WTC11 (cell line): Measurements from ENCODE around the gene GRM7. TPM values are rescaled to one million over a fixed set of nuclear protein-coding genes. Genes with fewer than 3 reads are reported as not detected.

ENCODE experiments used
- ATAC-seq: fragments of 200-7000 bp; cut with Tn5 transposase; 2 replicates; pipeline ENCODE4 v1.10.0; 2021; ENCODE audit warnings: mild to moderate bottlenecking, moderate library complexity
- CTCF ChIA-PET: fragments of 300-600 bp; sonication (Branson Sonifier 250); formaldehyde crosslinking; loops from one replicate; lab custom pipeline; 2021; ENCODE audit warnings: antibody characterized with exemption; lab: Charles Lee
- POLR2A ChIA-PET: fragments of 350-600 bp; sonication (Branson Sonifier 250); formaldehyde crosslinking; loops from one replicate; lab custom pipeline; 2021; ENCODE audit warnings: antibody characterized with exemption; lab: Charles Lee
- DNase-seq: peaks from one replicate; pipeline ENCODE4 v3.0.0; 2021; ENCODE audit warnings: low spot score
- H3K27ac Mint-ChIP-seq: 2 replicates; pipeline ENCODE4 v1.8.0; 2021; ENCODE audit warnings: mixed read lengths
- H3K27me3 Mint-ChIP-seq: 2 replicates; pipeline ENCODE4 v1.8.0; 2021; ENCODE audit warnings: low read depth, mild to moderate bottlenecking, moderate library complexity, mixed read lengths
- H3K36me3 Mint-ChIP-seq: 2 replicates; pipeline ENCODE4 v1.8.0; 2021; ENCODE audit warnings: mixed read lengths
- H3K4me1 Mint-ChIP-seq: 2 replicates; pipeline ENCODE4 v1.8.0; 2022; ENCODE audit warnings: mixed read lengths
- H3K4me3 Mint-ChIP-seq: 2 replicates; pipeline ENCODE4 v1.8.0; 2021; ENCODE audit warnings: mild to moderate bottlenecking, moderate library complexity, mixed read lengths
- H3K9me3 Mint-ChIP-seq: 2 replicates; pipeline ENCODE4 v1.8.0; 2021; ENCODE audit warnings: mixed read lengths
- ATF2 ChIP-seq: sonication (generic); formaldehyde crosslinking; IDR thresholded peaks from 2 replicates; pipeline ENCODE4 v1.8.1; 2022; ENCODE audit warnings: low read depth, missing genetic modification reagents, borderline replicate concordance
- CBFB ChIP-seq: sonication (generic); formaldehyde crosslinking; IDR thresholded peaks from 2 replicates; pipeline ENCODE4 v1.8.1; 2022; ENCODE audit warnings: mild to moderate bottlenecking, low read depth, missing genetic modification reagents
- ESRRA ChIP-seq: sonication (generic); formaldehyde crosslinking; IDR thresholded peaks from 2 replicates; pipeline ENCODE4 v1.8.1; 2022; ENCODE audit warnings: mild to moderate bottlenecking, missing genetic modification reagents, borderline replicate concordance
- ETV6 ChIP-seq: sonication (generic); formaldehyde crosslinking; IDR thresholded peaks from 2 replicates; pipeline ENCODE4 v1.8.1; 2022; ENCODE audit warnings: mild to moderate bottlenecking, missing genetic modification reagents
- FOXP1 ChIP-seq: sonication (generic); formaldehyde crosslinking; IDR thresholded peaks from 2 replicates; pipeline ENCODE4 v1.8.0; 2022; ENCODE audit warnings: missing genetic modification reagents, mild to moderate bottlenecking, moderate library complexity, borderline replicate concordance
- GABPB1 ChIP-seq: sonication (generic); formaldehyde crosslinking; IDR thresholded peaks from 2 replicates; pipeline ENCODE4 v1.8.1; 2023; ENCODE audit warnings: mild to moderate bottlenecking, missing genetic modification reagents
- GRHL2 ChIP-seq: fragments of 250-450 bp; sonication (Bioruptor Pico); IDR thresholded peaks from 2 replicates; pipeline ENCODE4 v1.8.0; 2022; ENCODE audit warnings: mild to moderate bottlenecking, moderate library complexity; ENCODE audit not compliant: insufficient replicate concordance, severe bottlenecking
- JUN ChIP-seq: sonication (generic); formaldehyde crosslinking; IDR thresholded peaks from 2 replicates; pipeline ENCODE4 v1.8.0; 2023; ENCODE audit warnings: mild to moderate bottlenecking, missing genetic modification reagents
- NFE2L1 ChIP-seq: sonication (generic); formaldehyde crosslinking; IDR thresholded peaks from 2 replicates; pipeline ENCODE4 v1.8.1; 2023; ENCODE audit warnings: missing genetic modification reagents
- NR1H2 ChIP-seq: sonication (generic); formaldehyde crosslinking; IDR thresholded peaks from 2 replicates; pipeline ENCODE4 v1.9.0; 2021; ENCODE audit warnings: mild to moderate bottlenecking, moderate library complexity, missing genetic modification reagents
- RELA ChIP-seq: sonication (generic); formaldehyde crosslinking; IDR thresholded peaks from 2 replicates; pipeline ENCODE4 v1.8.1; 2022; ENCODE audit warnings: missing genetic modification reagents, mild to moderate bottlenecking, borderline replicate concordance
- SMAD3 ChIP-seq: sonication (generic); formaldehyde crosslinking; IDR thresholded peaks from 2 replicates; pipeline ENCODE4 v1.8.0; 2022; ENCODE audit warnings: missing genetic modification reagents, mild to moderate bottlenecking, borderline replicate concordance
- SOX15 ChIP-seq: fragments of 250-450 bp; sonication (Bioruptor Pico); IDR thresholded peaks from 2 replicates; pipeline ENCODE4 v1.9.0; 2021; ENCODE audit warnings: mild to moderate bottlenecking
- TP53 ChIP-seq: sonication (generic); formaldehyde crosslinking; IDR thresholded peaks from 2 replicates; pipeline ENCODE4 v1.8.1; 2023; ENCODE audit warnings: mild to moderate bottlenecking, missing genetic modification reagents
- USF2 ChIP-seq: sonication (generic); formaldehyde crosslinking; IDR thresholded peaks from 2 replicates; pipeline ENCODE4 v1.8.1; 2023; ENCODE audit warnings: mild to moderate bottlenecking, missing genetic modification reagents, moderate library complexity
- ZMAT4 ChIP-seq: fragments of 250-450 bp; sonication (Bioruptor Pico); IDR thresholded peaks from 2 replicates; pipeline ENCODE4 v1.9.0; 2021; ENCODE audit warnings: mild to moderate bottlenecking
- total RNA-seq: library from RNA; stranded (reverse); gene quantifications from 3 replicates; pipeline ENCODE4 v1.2.3, GENCODE V29; 2021
- TF ChIP-seq, protein P1 (sequence below): sonication (generic); formaldehyde crosslinking; IDR thresholded peaks from 2 replicates; pipeline ENCODE4 v1.8.0; 2023; ENCODE audit warnings: missing genetic modification reagents
- TF ChIP-seq, protein P2 (sequence below): sonication (generic); formaldehyde crosslinking; IDR thresholded peaks from 2 replicates; pipeline ENCODE4 v1.8.0; 2022; ENCODE audit warnings: mild to moderate bottlenecking, missing genetic modification reagents
- TF ChIP-seq, protein P3 (sequence below): sonication (generic); formaldehyde crosslinking; IDR thresholded peaks from 2 replicates; pipeline ENCODE4 v1.8.0; 2022; ENCODE audit warnings: missing genetic modification reagents
- TF ChIP-seq, protein P4 (sequence below): fragments of 250-450 bp; sonication (Bioruptor Pico); IDR thresholded peaks from 2 replicates; pipeline ENCODE4 v1.8.0; 2021; ENCODE audit warnings: mild to moderate bottlenecking
- TF ChIP-seq, protein P5 (sequence below): sonication (generic); formaldehyde crosslinking; conservative IDR thresholded peaks from 2 replicates; pipeline ENCODE4 v1.8.1; 2023; ENCODE audit warnings: mild to moderate bottlenecking, low read depth, missing genetic modification reagents, moderate library complexity

GRM7 gene
- total RNA-seq, 1 experiment from 2014 or later: 0.42 TPM

DNA sequence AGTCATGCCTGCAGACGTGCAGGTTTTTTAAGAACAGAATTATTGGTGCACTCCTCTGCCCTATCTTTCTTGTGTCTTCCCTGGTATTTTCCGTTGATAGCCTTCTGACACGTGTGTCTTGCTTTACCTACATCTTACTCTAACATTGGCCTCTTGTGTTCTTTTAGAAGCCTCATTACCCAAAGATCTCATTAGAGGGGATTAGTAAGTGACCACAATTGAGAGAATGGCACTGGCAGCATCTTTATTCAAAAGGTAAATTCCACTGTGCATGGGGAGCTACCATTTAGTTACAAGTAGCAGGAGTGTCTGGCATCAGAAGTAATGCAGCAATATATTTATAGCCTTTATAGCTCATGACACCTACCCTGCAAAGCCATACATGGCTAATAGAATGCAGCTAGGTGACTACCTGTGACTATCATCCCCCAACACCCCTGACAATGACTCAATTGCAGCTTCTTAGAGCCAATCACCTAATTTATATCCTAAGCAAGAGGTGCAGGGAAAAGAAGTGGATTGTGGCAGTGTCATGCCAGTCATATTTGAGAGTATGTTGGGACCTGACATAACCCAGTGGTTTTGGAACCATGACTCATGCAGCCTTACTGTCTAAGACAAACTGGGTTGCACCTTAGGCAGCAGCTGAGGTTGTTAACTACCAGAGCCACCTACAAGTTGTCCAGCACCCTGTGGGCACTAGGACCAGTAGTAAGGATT, 164.8 kb downstream of the GRM7 start (continued):
- no peak for TF ChIP-seq ATF2 (CRISPR knock-in tag)
- no peak for TF ChIP-seq FOXP1 (CRISPR knock-in tag)
- TF ChIP-seq SMAD3 (CRISPR knock-in tag): no peak
- TF ChIP-seq, all 79 proteins: peak for 0

DNA sequence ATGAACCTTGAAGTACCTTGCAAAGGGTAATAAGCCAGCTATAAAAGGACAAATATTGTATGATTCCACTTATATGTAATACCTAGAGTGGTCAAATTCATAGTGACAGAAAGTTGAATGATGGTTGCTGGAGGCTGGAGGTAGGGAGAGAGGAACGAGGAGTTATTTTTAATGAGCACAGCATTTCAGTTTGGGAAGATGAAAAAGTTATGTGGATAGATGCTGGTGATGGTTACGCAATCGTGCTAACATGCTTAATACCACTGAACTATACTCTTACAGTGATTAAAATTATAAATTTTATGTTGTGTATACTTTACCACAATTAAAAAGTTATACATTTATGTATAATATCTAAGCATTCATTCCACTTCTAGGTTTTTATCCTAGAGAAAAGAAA, 168.6 kb downstream of the GRM7 start:
- H3K27me3 Mint-ChIP-seq: peaks cover 3% of the 10 kb centered on the region
- CTCF ChIA-PET: no interaction called here
- no peak overlapping the region for H3K27ac Mint-ChIP-seq
- TF ChIP-seq NFE2L1 (CRISPR knock-in tag): no peak
- no peak for TF ChIP-seq NR1H2 (CRISPR knock-in tag)
- TF ChIP-seq TP53: no peak
- TF ChIP-seq JUN: no peak
- no peak for TF ChIP-seq ZMAT4 (CRISPR knock-in tag)
- TF ChIP-seq GABPB1: no peak
- no peak for TF ChIP-seq SOX15
- TF ChIP-seq USF2: no peak
- TF ChIP-seq, protein P1, sequence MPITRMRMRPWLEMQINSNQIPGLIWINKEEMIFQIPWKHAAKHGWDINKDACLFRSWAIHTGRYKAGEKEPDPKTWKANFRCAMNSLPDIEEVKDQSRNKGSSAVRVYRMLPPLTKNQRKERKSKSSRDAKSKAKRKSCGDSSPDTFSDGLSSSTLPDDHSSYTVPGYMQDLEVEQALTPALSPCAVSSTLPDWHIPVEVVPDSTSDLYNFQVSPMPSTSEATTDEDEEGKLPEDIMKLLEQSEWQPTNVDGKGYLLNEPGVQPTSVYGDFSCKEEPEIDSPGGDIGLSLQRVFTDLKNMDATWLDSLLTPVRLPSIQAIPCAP (CRISPR knock-in tag): no peak
- TF ChIP-seq, protein P2, sequence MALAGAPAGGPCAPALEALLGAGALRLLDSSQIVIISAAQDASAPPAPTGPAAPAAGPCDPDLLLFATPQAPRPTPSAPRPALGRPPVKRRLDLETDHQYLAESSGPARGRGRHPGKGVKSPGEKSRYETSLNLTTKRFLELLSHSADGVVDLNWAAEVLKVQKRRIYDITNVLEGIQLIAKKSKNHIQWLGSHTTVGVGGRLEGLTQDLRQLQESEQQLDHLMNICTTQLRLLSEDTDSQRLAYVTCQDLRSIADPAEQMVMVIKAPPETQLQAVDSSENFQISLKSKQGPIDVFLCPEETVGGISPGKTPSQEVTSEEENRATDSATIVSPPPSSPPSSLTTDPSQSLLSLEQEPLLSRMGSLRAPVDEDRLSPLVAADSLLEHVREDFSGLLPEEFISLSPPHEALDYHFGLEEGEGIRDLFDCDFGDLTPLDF (CRISPR knock-in tag): no peak
- TF ChIP-seq, protein P3, sequence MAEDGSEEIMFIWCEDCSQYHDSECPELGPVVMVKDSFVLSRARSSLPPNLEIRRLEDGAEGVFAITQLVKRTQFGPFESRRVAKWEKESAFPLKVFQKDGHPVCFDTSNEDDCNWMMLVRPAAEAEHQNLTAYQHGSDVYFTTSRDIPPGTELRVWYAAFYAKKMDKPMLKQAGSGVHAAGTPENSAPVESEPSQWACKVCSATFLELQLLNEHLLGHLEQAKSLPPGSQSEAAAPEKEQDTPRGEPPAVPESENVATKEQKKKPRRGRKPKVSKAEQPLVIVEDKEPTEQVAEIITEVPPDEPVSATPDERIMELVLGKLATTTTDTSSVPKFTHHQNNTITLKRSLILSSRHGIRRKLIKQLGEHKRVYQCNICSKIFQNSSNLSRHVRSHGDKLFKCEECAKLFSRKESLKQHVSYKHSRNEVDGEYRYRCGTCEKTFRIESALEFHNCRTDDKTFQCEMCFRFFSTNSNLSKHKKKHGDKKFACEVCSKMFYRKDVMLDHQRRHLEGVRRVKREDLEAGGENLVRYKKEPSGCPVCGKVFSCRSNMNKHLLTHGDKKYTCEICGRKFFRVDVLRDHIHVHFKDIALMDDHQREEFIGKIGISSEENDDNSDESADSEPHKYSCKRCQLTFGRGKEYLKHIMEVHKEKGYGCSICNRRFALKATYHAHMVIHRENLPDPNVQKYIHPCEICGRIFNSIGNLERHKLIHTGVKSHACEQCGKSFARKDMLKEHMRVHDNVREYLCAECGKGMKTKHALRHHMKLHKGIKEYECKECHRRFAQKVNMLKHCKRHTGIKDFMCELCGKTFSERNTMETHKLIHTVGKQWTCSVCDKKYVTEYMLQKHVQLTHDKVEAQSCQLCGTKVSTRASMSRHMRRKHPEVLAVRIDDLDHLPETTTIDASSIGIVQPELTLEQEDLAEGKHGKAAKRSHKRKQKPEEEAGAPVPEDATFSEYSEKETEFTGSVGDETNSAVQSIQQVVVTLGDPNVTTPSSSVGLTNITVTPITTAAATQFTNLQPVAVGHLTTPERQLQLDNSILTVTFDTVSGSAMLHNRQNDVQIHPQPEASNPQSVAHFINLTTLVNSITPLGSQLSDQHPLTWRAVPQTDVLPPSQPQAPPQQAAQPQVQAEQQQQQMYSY (CRISPR knock-in tag): no peak
- no peaks in the 10 kb centered on the region for H3K4me1 Mint-ChIP-seq
- POLR2A ChIA-PET: no interaction called here
- H3K9me3 Mint-ChIP-seq: peaks cover 60% of the 10 kb centered on the region
- ATAC-seq: no peak
- H3K36me3 Mint-ChIP-seq: peaks cover 12% of the 10 kb centered on the region
- no peak for DNase-seq
- H3K4me3 Mint-ChIP-seq: no peak overlapping the region

DNA sequence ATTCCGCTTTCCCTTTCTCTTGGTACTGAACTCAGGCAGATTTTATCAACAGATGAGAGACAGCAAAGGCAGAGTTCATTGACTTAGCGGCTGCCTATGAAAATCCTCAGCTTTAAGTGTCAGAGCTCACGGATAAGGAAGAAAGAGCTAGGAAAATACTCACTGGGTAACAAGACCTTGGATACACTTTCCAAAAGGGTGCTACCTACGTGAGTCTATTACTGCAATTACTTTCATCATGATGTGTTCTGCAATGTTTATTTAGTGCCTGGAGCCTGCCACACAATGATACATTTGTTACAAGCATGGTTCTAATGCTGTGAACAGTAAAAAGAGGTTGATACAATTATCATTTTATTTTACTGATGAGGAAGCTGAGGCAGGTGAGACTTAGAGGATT, 177.5 kb downstream of the GRM7 start:
- no peak for DNase-seq
- ChIA-PET CTCF (no interaction called here), POLR2A (no interaction called here)
- Mint-ChIP-seq H3K4me1 (peaks cover 2% of the 10 kb centered on the region; the same call in 1 of the 2 replicates), H3K27me3 (peaks cover 3% of the 10 kb centered on the region; the same call in 1 of the 2 replicates), H3K4me3 (no peak overlapping the region), H3K36me3 (peaks cover 14% of the 10 kb centered on the region), H3K27ac (no peak overlapping the region), H3K9me3 (peaks cover 51% of the 10 kb centered on the region)
- no peak for ATAC-seq
- no peak for TF ChIP-seq RELA
- no peak for TF ChIP-seq GABPB1
- TF ChIP-seq GRHL2 (CRISPR knock-in tag): no peak
- TF ChIP-seq, protein P4, sequence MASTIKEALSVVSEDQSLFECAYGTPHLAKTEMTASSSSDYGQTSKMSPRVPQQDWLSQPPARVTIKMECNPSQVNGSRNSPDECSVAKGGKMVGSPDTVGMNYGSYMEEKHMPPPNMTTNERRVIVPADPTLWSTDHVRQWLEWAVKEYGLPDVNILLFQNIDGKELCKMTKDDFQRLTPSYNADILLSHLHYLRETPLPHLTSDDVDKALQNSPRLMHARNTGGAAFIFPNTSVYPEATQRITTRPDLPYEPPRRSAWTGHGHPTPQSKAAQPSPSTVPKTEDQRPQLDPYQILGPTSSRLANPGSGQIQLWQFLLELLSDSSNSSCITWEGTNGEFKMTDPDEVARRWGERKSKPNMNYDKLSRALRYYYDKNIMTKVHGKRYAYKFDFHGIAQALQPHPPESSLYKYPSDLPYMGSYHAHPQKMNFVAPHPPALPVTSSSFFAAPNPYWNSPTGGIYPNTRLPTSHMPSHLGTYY (CRISPR knock-in tag): no peak
- no peak for TF ChIP-seq CBFB
- TF ChIP-seq, protein P5, sequence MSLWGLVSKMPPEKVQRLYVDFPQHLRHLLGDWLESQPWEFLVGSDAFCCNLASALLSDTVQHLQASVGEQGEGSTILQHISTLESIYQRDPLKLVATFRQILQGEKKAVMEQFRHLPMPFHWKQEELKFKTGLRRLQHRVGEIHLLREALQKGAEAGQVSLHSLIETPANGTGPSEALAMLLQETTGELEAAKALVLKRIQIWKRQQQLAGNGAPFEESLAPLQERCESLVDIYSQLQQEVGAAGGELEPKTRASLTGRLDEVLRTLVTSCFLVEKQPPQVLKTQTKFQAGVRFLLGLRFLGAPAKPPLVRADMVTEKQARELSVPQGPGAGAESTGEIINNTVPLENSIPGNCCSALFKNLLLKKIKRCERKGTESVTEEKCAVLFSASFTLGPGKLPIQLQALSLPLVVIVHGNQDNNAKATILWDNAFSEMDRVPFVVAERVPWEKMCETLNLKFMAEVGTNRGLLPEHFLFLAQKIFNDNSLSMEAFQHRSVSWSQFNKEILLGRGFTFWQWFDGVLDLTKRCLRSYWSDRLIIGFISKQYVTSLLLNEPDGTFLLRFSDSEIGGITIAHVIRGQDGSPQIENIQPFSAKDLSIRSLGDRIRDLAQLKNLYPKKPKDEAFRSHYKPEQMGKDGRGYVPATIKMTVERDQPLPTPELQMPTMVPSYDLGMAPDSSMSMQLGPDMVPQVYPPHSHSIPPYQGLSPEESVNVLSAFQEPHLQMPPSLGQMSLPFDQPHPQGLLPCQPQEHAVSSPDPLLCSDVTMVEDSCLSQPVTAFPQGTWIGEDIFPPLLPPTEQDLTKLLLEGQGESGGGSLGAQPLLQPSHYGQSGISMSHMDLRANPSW (CRISPR knock-in tag): no peak
- TF ChIP-seq ETV6: no peak
- no peak for TF ChIP-seq ESRRA (CRISPR knock-in tag)
